ENCODE data around the gene HOXB3. TPM values are rescaled to one million over a fixed set of nuclear protein-coding genes. Genes with fewer than 3 reads are reported as not detected.

HOXB3 gene
- total RNA-seq, 2 donors from 2014 or later = 7.8 to 11.4 TPM

- H3K9me3 ChIP-seq = no peaks in the 10 kb centered on the region
- 72% methylated on average over 20 of the region's 20 CpGs for WGBS
- no peaks in the 10 kb centered on the region for H3K4me1 ChIP-seq (replicated peaks)
- no peak overlapping the region for H3K4me3 ChIP-seq
- no peak for TF ChIP-seq POLR2A (IDR thresholded peaks at IDR 0.05)
- no peak for TF ChIP-seq POLR2AphosphoS5 (IDR thresholded peaks at IDR 0.05)
- TF ChIP-seq CTCF (IDR thresholded peaks at IDR 0.05) = no peak
- no peak for DNase-seq (ENCODE audit: low spot score)
- intact Hi-C loops (cut with DNase I) = no loop called here
- no peak overlapping the region for H3K27ac ChIP-seq
- no peaks in the 10 kb centered on the region for H3K36me3 ChIP-seq
- H3K27me3 ChIP-seq (replicated peaks; ENCODE audit: insufficient read depth) = peaks cover 46% of the 10 kb centered on the region
Observed at GRCh38 chr17:48634493-48635208, 44.6 kb upstream of the HOXB3 start.

GRCh38 chr17:48633266-48633677 is 43.2 kb upstream of the HOXB3 start:
- 42% methylated on average over 34 of the region's 35 CpGs for WGBS
- no peaks in the 10 kb centered on the region for H3K4me1 ChIP-seq (replicated peaks)
- no peak overlapping the region for H3K4me3 ChIP-seq
- intact Hi-C loops (cut with DNase I) = no loop called here
- peaks cover 57% of the 10 kb centered on the region for H3K27me3 ChIP-seq (replicated peaks; ENCODE audit: insufficient read depth)
- no peaks in the 10 kb centered on the region for H3K9me3 ChIP-seq
- H3K36me3 ChIP-seq = no peaks in the 10 kb centered on the region
- no peak for DNase-seq (ENCODE audit: low spot score)
- no peak overlapping the region for H3K27ac ChIP-seq
- TF ChIP-seq POLR2A (IDR thresholded peaks at IDR 0.05) = no peak
- TF ChIP-seq POLR2AphosphoS5 (IDR thresholded peaks at IDR 0.05) = no peak
- no peak for TF ChIP-seq CTCF (IDR thresholded peaks at IDR 0.05)

- H3K4me3 ChIP-seq = no peak overlapping the region
- intact Hi-C loops (cut with DNase I) = no loop called here
- TF ChIP-seq POLR2A (IDR thresholded peaks at IDR 0.05) (no peak), CTCF (IDR thresholded peaks at IDR 0.05) (no peak), POLR2AphosphoS5 (IDR thresholded peaks at IDR 0.05) (no peak)
- DNase-seq (ENCODE audit: low spot score) = no peak
- WGBS = 60% methylated on average over 7 of the region's 7 CpGs
- no peaks in the 10 kb centered on the region for H3K36me3 ChIP-seq
- no peaks in the 10 kb centered on the region for H3K9me3 ChIP-seq
- H3K27ac ChIP-seq = no peak overlapping the region
- H3K4me1 ChIP-seq (replicated peaks) = no peaks in the 10 kb centered on the region
- H3K27me3 ChIP-seq (replicated peaks; ENCODE audit: insufficient read depth) = peaks cover 60% of the 10 kb centered on the region
Observed at GRCh38 chr17:48632579-48633265, 42.7 kb upstream of the HOXB3 start.

GRCh38 chr17:48631693-48632578 is 41.9 kb upstream of the HOXB3 start:
- H3K27ac ChIP-seq = no peak overlapping the region
- WGBS = 67% methylated on average over 7 of the region's 7 CpGs
- H3K27me3 ChIP-seq (replicated peaks; ENCODE audit: insufficient read depth) = peaks cover 61% of the 10 kb centered on the region
- no peaks in the 10 kb centered on the region for H3K9me3 ChIP-seq
- no peak overlapping the region for H3K4me3 ChIP-seq
- TF ChIP-seq POLR2A (IDR thresholded peaks at IDR 0.05) (no peak), POLR2AphosphoS5 (IDR thresholded peaks at IDR 0.05) (no peak), CTCF (IDR thresholded peaks at IDR 0.05) (no peak)
- intact Hi-C loops (cut with DNase I) = no loop called here
- H3K36me3 ChIP-seq = no peaks in the 10 kb centered on the region
- DNase-seq (ENCODE audit: low spot score) = no peak
- no peaks in the 10 kb centered on the region for H3K4me1 ChIP-seq (replicated peaks)

Data from prostate gland (tissue), 2 donors.